K562 (cell line): ENCODE measurements around the gene SPATA21. TPM values are rescaled to one million over a fixed set of nuclear protein-coding genes. Genes with fewer than 3 reads are reported as not detected.

Experiments
- ATAC-seq: fragments of 200-7000 bp; cut with Tn5 transposase; 3 replicates; pipeline ENCODE4 v1.9.1; 2020; ENCODE audit warnings: moderate library complexity
- BruUV-seq: library from RNA; stranded (reverse); fragments of 400-500 nt; replicated peaks from 2 replicates; lab custom pipeline; 2021; lab: Mats Ljungman, UMichigan
- CTCF ChIA-PET: fragments of 300-600 bp; formaldehyde crosslinking; extraction: SDS; loops from one replicate; lab custom pipeline; 2021; ENCODE audit warnings: low intra/inter-chr PET ratio; lab: Yijun Ruan, JAX
- POLR2A ChIA-PET: fragments of 300-600, 350-650 bp; sonication (Branson Sonifier 250); formaldehyde crosslinking; extraction: SDS; loops from one replicate; lab custom pipeline; 2021; ENCODE audit warnings: antibody characterized with exemption, inconsistent platforms; lab: Yijun Ruan, JAX
- DNase-seq, 4 experiments: peaks; one replicate each; pipeline versions ENCODE4 v3.0.0 to v3.0.0-alpha.2; 2011 to 2018; ENCODE audit warnings: low spot score in 3 of 4, mixed read lengths in 3 of 4; ENCODE audit errors: extremely low read depth in 1 of 4
- FAIRE-seq: peaks from 2 replicates; lab custom pipeline; 2011; peaks lifted over from hg19 to GRCh38; lab: Jason Lieb, UNC
- H2AFZ ChIP-seq: 2 replicates; pipeline ENCODE4 v1.6.0; 2011; ENCODE audit warnings: low read depth, low read length, control low read depth, inconsistent platforms
- H3K27ac ChIP-seq: fragments of 200-600 bp; 3 replicates; pipeline ENCODE4 v1.8.0; 2011; ENCODE audit warnings: low read depth, mild to moderate bottlenecking, control low read depth, inconsistent platforms, low read length, moderate library complexity, mixed read lengths; ENCODE audit errors: extremely low read depth
- H3K27me3 ChIP-seq, 2 experiments: fragments of 300-600 bp in 1 of 2; 2 replicates in 1 of 2; 3 replicates in 1 of 2; pipeline versions ENCODE4 v1.6.0 to v1.8.0; 2011; ENCODE audit warnings: inconsistent platforms in 2 of 2, low read length in 2 of 2, mild to moderate bottlenecking in 1 of 2, mixed read lengths in 1 of 2, moderate library complexity in 1 of 2; ENCODE audit not compliant: control insufficient read depth in 2 of 2, insufficient read depth in 2 of 2
- H3K36me3 ChIP-seq: fragments of 300-600 bp; 3 replicates; pipeline ENCODE4 v1.8.0; 2011; ENCODE audit warnings: mild to moderate bottlenecking, low read length, inconsistent platforms; ENCODE audit not compliant: control insufficient read depth, insufficient read depth
- H3K4me1 ChIP-seq, 2 experiments: fragments of 200-600 bp in 1 of 2; replicated peaks in 1 of 2; 2 replicates in 1 of 2; 3 replicates in 1 of 2; pipeline versions ENCODE4 v1.5.1 to v1.8.0; 2011; ENCODE audit warnings: inconsistent platforms in 2 of 2, low read length in 2 of 2, mild to moderate bottlenecking in 1 of 2, mixed read lengths in 1 of 2, moderate library complexity in 1 of 2; ENCODE audit not compliant: control insufficient read depth in 2 of 2, insufficient read depth in 2 of 2
- H3K4me2 ChIP-seq: 2 replicates; pipeline ENCODE4 v1.6.1; 2011; ENCODE audit warnings: low read length, control low read depth, inconsistent platforms, mixed read lengths; ENCODE audit not compliant: insufficient read depth
- H3K4me3 ChIP-seq: fragments of 200-600 bp; sonication (generic), shearing (Covaris generic); 2 replicates; pipeline ENCODE4 v1.5.1; 2016; ENCODE audit warnings: control low read depth, inconsistent platforms
- H3K79me2 ChIP-seq: fragments of 200-600 bp; 3 replicates; pipeline ENCODE4 v1.8.0; 2011; ENCODE audit warnings: low read length, inconsistent platforms; ENCODE audit not compliant: control insufficient read depth, insufficient read depth
- H3K9ac ChIP-seq, 2 experiments: 2 replicates each; pipeline versions ENCODE4 v1.6.0 to v1.6.1; 2011; ENCODE audit warnings: low read depth in 2 of 2, low read length in 2 of 2, control low read depth in 1 of 2, inconsistent platforms in 1 of 2, mild to moderate bottlenecking in 1 of 2, mixed read lengths in 1 of 2; ENCODE audit not compliant: insufficient read depth in 1 of 2
- H3K9me1 ChIP-seq: one replicate; pipeline ENCODE4 v1.6.0; 2011; ENCODE audit warnings: inconsistent platforms, mild to moderate bottlenecking, low read length, moderate library complexity; ENCODE audit not compliant: control insufficient read depth, insufficient read depth
- H3K9me3 ChIP-seq: replicated peaks from 2 replicates; pipeline ENCODE4 v1.5.1; 2011; ENCODE audit warnings: low read depth, low read length, inconsistent platforms; ENCODE audit not compliant: control insufficient read depth, insufficient read depth
- H4K20me1 ChIP-seq: replicated peaks from 2 replicates; pipeline ENCODE4 v1.6.1; 2011; ENCODE audit warnings: low read length, inconsistent platforms, mixed read lengths; ENCODE audit not compliant: control insufficient read depth, insufficient read depth
- IRF9 ChIP-seq: fragments of 450-650 bp; IDR thresholded peaks from 2 replicates; pipeline ENCODE4 v1.6.1; 2016; ENCODE audit warnings: missing biosample characterization, missing genetic modification characterization
- KDM2B ChIP-seq: fragments of 250-450 bp; sonication (Bioruptor Pico); IDR thresholded peaks from 2 replicates; pipeline ENCODE4 v1.8.0; 2021; ENCODE audit warnings: mild to moderate bottlenecking, moderate library complexity
- MTA1 ChIP-seq: fragments of 450-650 bp; IDR thresholded peaks from 2 replicates; pipeline ENCODE4 v1.6.1; 2017; ENCODE audit warnings: borderline replicate concordance
- ZBTB34 ChIP-seq: fragments of 250-450 bp; sonication (Bioruptor Pico); IDR thresholded peaks from 2 replicates; pipeline ENCODE4 v1.8.0; 2021; ENCODE audit warnings: mild to moderate bottlenecking, moderate library complexity
- ZNF121 ChIP-seq: sonication (generic); formaldehyde crosslinking; conservative IDR thresholded peaks from 2 replicates; pipeline ENCODE4 v1.8.0; 2022; ENCODE audit warnings: missing genetic modification reagents
- WGBS: fragments of 100-300 bp; shearing (Covaris generic); methylation state at CpG from one replicate; pipeline ENCODE4 v1.1.6; 2016; ENCODE audit warnings: low coverage, mixed read lengths; ENCODE audit not compliant: insufficient coverage; ENCODE audit errors: missing lambda C conversion rate; 5-methylcytosine and 5-hydroxymethylcytosine counted together
- in situ Hi-C: fragments of 300-500 bp; cut with MboI; formaldehyde crosslinking; loops from 4 replicates; pipeline ENCODE4 v1.15.0; 2018; ENCODE audit warnings: inconsistent platforms, mixed read lengths
- intact Hi-C: fragments of 100-400 bp; cut with micrococcal nuclease; formaldehyde crosslinking; loops from 2 replicates; pipeline ENCODE4 v1.14.2; 2022
- polyA plus RNA-seq, 8 experiments: library from polyadenylated mRNA; depleted of rRNA in 4 of 8; stranded (reverse) in 5 of 8; unstranded in 3 of 8; fragments of >200 nt; fragmentation: Nextera tagmentation in 2 of 8; fragmentation: Illumina TruSeq in 1 of 8; extraction: Ambion mirVana in 2 of 8; extraction: Trizol in 1 of 8; gene quantifications; 2 replicates each; pipeline versions ENCODE4 v1.2.1 to v1.2.3, GENCODE V29; 2011 to 2014; ENCODE audit warnings: inconsistent platforms in 1 of 8, missing spikeins in 1 of 8
- total RNA-seq, 7 experiments: library from RNA; depleted of rRNA in 6 of 7; stranded (reverse); fragments of >200 nt in 6 of 7; fragmentation: Illumina TruSeq in 2 of 7; extraction: Trizol in 2 of 7; gene quantifications; 2 replicates each; pipeline versions ENCODE4 v1.2.1 to v1.2.3, GENCODE V29; 2011 to 2021; ENCODE audit warnings: low replicate concordance in 1 of 7

The SPATA21 gene
- total and polyA plus RNA-seq, 9 of the 15 experiments (the other 6 are each of a cell fraction or from before 2014, with no cell fraction given), result 0.10 to 0.36 (median 0.13) TPM; not detected in 3

GRCh38 chr1:16447641-16448040 lies 10.4 kb upstream of the SPATA21 start (continued):
- TF ChIP-seq KDM2B (CRISPR knock-in tag) (no peak), ZBTB34 (CRISPR knock-in tag) (no peak), MTA1 (no peak)

GRCh38 chr1:16446116-16446515 lies 8.9 kb upstream of the SPATA21 start:
- H3K36me3 ChIP-seq, result peaks cover 89% of the 10 kb centered on the region
- H3K4me1 ChIP-seq, result peaks cover 30 to 37% of the 10 kb centered on the region in 2 experiments
- no peak overlapping the region for H3K27ac ChIP-seq

More at GRCh38 chr1:16446116-16446515, 8.9 kb upstream of the SPATA21 start:
- H3K9ac ChIP-seq, result no peak overlapping the region
- in situ Hi-C loops, result loop anchor here (25.0 kb wide), 1 partner anchor 416 kb away; no protein-coding TSS in a partner anchor
- 94% methylated on average over 8 of the region's 10 CpGs for WGBS
- no peak for ATAC-seq
- H4K20me1 ChIP-seq, result peaks cover 3% of the 10 kb centered on the region; the same call in 1 of the 2 replicates
- peaks cover 3% of the 10 kb centered on the region for H3K9me1 ChIP-seq
- no peaks in the 10 kb centered on the region for H3K9me3 ChIP-seq
- no peak overlapping the region for H2AFZ ChIP-seq
- H3K79me2 ChIP-seq, result peaks cover 45% of the 10 kb centered on the region
- H3K4me3 ChIP-seq, result no peak overlapping the region
- no peak for DNase-seq
- POLR2A ChIA-PET, result interaction anchor here (0.8 kb wide), 1 partner anchor 474 kb away, joined by 3 read pairs; no protein-coding TSS in a partner anchor
- CTCF ChIA-PET, result no interaction called here
- H3K4me2 ChIP-seq, result no peak overlapping the region
- intact Hi-C loops, result no loop called here
- BruUV-seq, result no TSS peak
- no peak for FAIRE-seq
- TF ChIP-seq ZNF121 (CRISPR knock-in tag) (peak; percentile 54), IRF9 (tag) (no peak)
- TF ChIP-seq, all 486 proteins: peak for 1
- H3K27me3 ChIP-seq, result no peaks in the 10 kb centered on the region
